Thyroid gland (tissue), 4 donors: ENCODE measurements around the gene MMP19. TPM values are rescaled to one million over a fixed set of nuclear protein-coding genes. Genes with fewer than 3 reads are reported as not detected.

Source experiments
- DNase-seq, 2 donors: peaks; one replicate each; pipeline ENCODE4 v3.0.0-alpha.2; 2019
- H3K27ac ChIP-seq, 3 donors: fragments of 200-600 bp; sonication (generic); 1 replicate in 2 of 3; 2 replicates in 1 of 3; pipeline ENCODE4 v1.5.1; 2016 to 2019; ENCODE audit warnings: mild to moderate bottlenecking in 1 of 3, moderate library complexity in 1 of 3
- H3K27me3 ChIP-seq: fragments of 200-600 bp; sonication (generic); one replicate; pipeline ENCODE4 v1.5.1; 2019
- H3K36me3 ChIP-seq, 2 donors: fragments of 200-600 bp; sonication (generic); one replicate each; pipeline ENCODE4 v1.5.1; 2016 to 2019
- H3K4me1 ChIP-seq, 2 donors: fragments of 200-600 bp; sonication (generic); one replicate each; pipeline ENCODE4 v1.5.1; 2017 to 2019
- H3K4me3 ChIP-seq, 3 donors: fragments of 200-600 bp; sonication (generic); replicated peaks in 1 of 3; 1 replicate in 2 of 3; 2 replicates in 1 of 3; pipeline ENCODE4 v1.5.1; 2016; ENCODE audit warnings: mild to moderate bottlenecking in 1 of 3
- H3K9me3 ChIP-seq: fragments of 200-600 bp; sonication (generic); one replicate; pipeline ENCODE4 v1.5.1; 2017
- CTCF ChIP-seq, 6 experiments: fragments of 200-600 bp in 3 of 6; fragments of 450-650 bp in 3 of 6; sonication (generic) in 3 of 6; IDR thresholded peaks; one replicate each; pipeline ENCODE4 v1.5.1; 2016 to 2019; ENCODE audit warnings: antibody characterized with exemption in 6 of 6, mild to moderate bottlenecking in 2 of 6, inconsistent platforms in 1 of 6, moderate library complexity in 1 of 6
- POLR2A ChIP-seq, 2 donors: fragments of 450-650 bp; IDR thresholded peaks; one replicate each; pipeline ENCODE4 v1.6.1; 2017; ENCODE audit warnings: antibody characterized with exemption in 2 of 2, mild to moderate bottlenecking in 2 of 2, moderate library complexity in 1 of 2
- WGBS, 2 donors: methylation state at CpG; one replicate each; pipeline ENCODE4 v1.1.5; 2017; 5-methylcytosine and 5-hydroxymethylcytosine counted together
- intact Hi-C: fragments of 100-400 bp; cut with DNase I; formaldehyde crosslinking; loops from one replicate; pipeline ENCODE4 v1.15.1; 2023
- total RNA-seq, 4 donors: library from RNA; depleted of rRNA; stranded (reverse); fragments of >200 nt; gene quantifications; one replicate each; pipeline ENCODE4 v1.2.3, GENCODE V29; 2016

The MMP19 gene
- total RNA-seq, 4 donors from 2014 or later = 2.3 to 4.2 (median 3.4) TPM

- no peak for TF ChIP-seq CTCF (IDR thresholded peaks at IDR 0.05)
- no peak for TF ChIP-seq POLR2A (IDR thresholded peaks at IDR 0.05)
- Histone ChIP-seq H3K27ac (no peak overlapping the region), H3K9me3 (no peaks in the 10 kb centered on the region), H3K4me1 (no peaks in the 10 kb centered on the region), H3K4me3 (no peak overlapping the region), H3K36me3 (peaks cover 4 to 18% of the 10 kb centered on the region in 2 donors), H3K27me3 (no peaks in the 10 kb centered on the region)
- no peak for DNase-seq
- intact Hi-C loops = no loop called here
- WGBS, 2 donors = 95% methylated on average over 8 of the region's 8 CpGs
Measured at GRCh38 chr12:55806982-55807381, 35.8 kb downstream of the MMP19 start.

GRCh38 chr12:55797550-55797949 lies 45.2 kb downstream of the MMP19 start:
- TF ChIP-seq POLR2A (IDR thresholded peaks at IDR 0.05) = no peak
- no peak for TF ChIP-seq CTCF (IDR thresholded peaks at IDR 0.05)
- WGBS, 2 donors = 79 to 85% methylated on average over 4 of the region's 4 CpGs
- no peak overlapping the region for H3K4me3 ChIP-seq
- H3K9me3 ChIP-seq = no peaks in the 10 kb centered on the region
- no peaks in the 10 kb centered on the region for H3K27me3 ChIP-seq
- no peak overlapping the region for H3K27ac ChIP-seq
- H3K4me1 ChIP-seq = no peaks in the 10 kb centered on the region
- peaks cover 34 to 48% of the 10 kb centered on the region in 2 donors for H3K36me3 ChIP-seq
- no peak for DNase-seq
- intact Hi-C loops = loop anchor here (5.0 kb wide), 1 partner anchor 55 kb away; the partner anchor contains the start of gene GDF11

DNA sequence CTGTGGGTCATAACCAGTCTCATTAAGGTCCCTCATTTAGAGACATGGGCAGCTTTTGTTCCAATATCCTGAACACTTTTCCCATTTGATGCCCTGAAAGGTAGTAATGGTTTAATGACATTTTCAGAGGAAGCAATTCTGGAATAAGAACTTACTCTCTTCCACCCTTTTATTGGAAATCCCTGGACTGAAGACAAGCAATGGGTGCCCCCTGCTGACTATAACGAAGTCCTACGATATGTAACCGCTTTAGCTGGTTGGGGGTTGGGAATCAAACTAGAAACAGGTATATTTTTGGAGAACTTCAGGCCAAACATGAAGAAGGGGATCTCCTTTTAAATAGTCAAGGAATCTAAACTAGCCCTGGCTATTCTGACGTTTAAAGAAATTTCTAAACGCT lies 45.7 kb downstream of the MMP19 start:
- Histone ChIP-seq H3K4me3 (no peak overlapping the region), H3K36me3 (peaks cover 34 to 47% of the 10 kb centered on the region in 2 donors), H3K4me1 (no peaks in the 10 kb centered on the region), H3K9me3 (no peaks in the 10 kb centered on the region), H3K27ac (no peak overlapping the region), H3K27me3 (no peaks in the 10 kb centered on the region)
- peak; percentile 36 to 38 for DNase-seq
- intact Hi-C loops = loop anchor here (5.0 kb wide), 1 partner anchor 55 kb away; the partner anchor contains the start of gene GDF11
- WGBS, 2 donors = 46 to 60% methylated on average over 5 of the region's 5 CpGs
- TF ChIP-seq POLR2A (IDR thresholded peaks at IDR 0.05) = no peak
- peak in 3 of 6 experiments; percentile 47 to 58 (median 51) for TF ChIP-seq CTCF (IDR thresholded peaks at IDR 0.05)

- peaks cover 27 to 42% of the 10 kb centered on the region in 2 donors for H3K36me3 ChIP-seq
- intact Hi-C loops = loop anchor here (5.0 kb wide), 1 partner anchor 54 kb away; the partner anchor contains the start of gene GDF11
Measured at GRCh38 chr12:55795950-55796349, 46.8 kb downstream of the MMP19 start.

More at GRCh38 chr12:55795950-55796349, 46.8 kb downstream of the MMP19 start:
- Histone ChIP-seq H3K4me3 (no peak overlapping the region), H3K9me3 (no peaks in the 10 kb centered on the region), H3K27me3 (no peaks in the 10 kb centered on the region), H3K4me1 (no peaks in the 10 kb centered on the region), H3K27ac (no peak overlapping the region)
- TF ChIP-seq CTCF (IDR thresholded peaks at IDR 0.05) (no peak), POLR2A (IDR thresholded peaks at IDR 0.05) (no peak)
- DNase-seq = no peak
